ENCODE measurements around the gene ASIP.
A peak's percentile ranks its signal among the peaks of the same experiment; 100 is the strongest.

Gene ASIP

GRCh38 chr20:34315236-34315635, 74.0 kb downstream of the ASIP start:
- Histone ChIP-seq H3K36me3 (ENCODE audit: control insufficient read depth, insufficient read depth, low read length, severe bottlenecking) (no peaks in the 10 kb centered on the region), H3K9ac (ENCODE audit: low read length) (no peak overlapping the region), H3K4me3 (ENCODE audit: low read length) (no peak overlapping the region), H3K4me1 (ENCODE audit: control insufficient read depth, insufficient read depth, low read length) (peaks cover 12% of the 10 kb centered on the region), H3K27me3 (replicated peaks; ENCODE audit: control insufficient read depth, insufficient read depth, low read length) (no peaks in the 10 kb centered on the region), H3K9me3 (ENCODE audit: control insufficient read depth, low read length) (no peaks in the 10 kb centered on the region)
- DNase-seq (ENCODE audit: low read depth) = no peak

- peak; percentile 40 for DNase-seq (ENCODE audit: low read depth)
Measured at GRCh38 chr20:34316196-34316814, 75.1 kb downstream of the ASIP start.

More at GRCh38 chr20:34316196-34316814, 75.1 kb downstream of the ASIP start:
- Histone ChIP-seq H3K9me3 (ENCODE audit: control insufficient read depth, low read length) (no peaks in the 10 kb centered on the region), H3K36me3 (ENCODE audit: control insufficient read depth, insufficient read depth, low read length, severe bottlenecking) (no peaks in the 10 kb centered on the region), H3K4me1 (ENCODE audit: control insufficient read depth, insufficient read depth, low read length) (peaks cover 9% of the 10 kb centered on the region), H3K27me3 (replicated peaks; ENCODE audit: control insufficient read depth, insufficient read depth, low read length) (no peaks in the 10 kb centered on the region), H3K4me3 (ENCODE audit: low read length) (no peak overlapping the region), H3K9ac (ENCODE audit: low read length) (no peak overlapping the region)

Data from adipocyte (in vitro differentiated cells).